H1 (cell line): ENCODE measurements around the gene TSKU. TPM values are rescaled to one million over a fixed set of nuclear protein-coding genes. Genes with fewer than 3 reads are reported as not detected.

ENCODE experiments used
- CTCF ChIA-PET: fragments of 300-600 bp; sonication (Branson Sonifier 250); formaldehyde crosslinking; loops from one replicate; lab custom pipeline; 2021; ENCODE audit not compliant: partially characterized antibody; lab: Charles Lee
- POLR2A ChIA-PET: fragments of 300-600 bp; sonication (Branson Sonifier 250); formaldehyde crosslinking; loops from one replicate; lab custom pipeline; 2021; ENCODE audit warnings: inconsistent platforms; ENCODE audit not compliant: partially characterized antibody; lab: Charles Lee
- DNase-seq, 2 experiments: peaks; one replicate each; pipeline versions ENCODE4 v3.0.0 to v3.0.0-alpha.2; 2010 to 2022; ENCODE audit warnings: low spot score in 2 of 2, low read depth in 1 of 2, mixed read lengths in 1 of 2
- FAIRE-seq: peaks from 2 replicates; lab custom pipeline; 2011; peaks lifted over from hg19 to GRCh38; lab: Jason Lieb, UNC
- H2AFZ ChIP-seq: 2 replicates; pipeline ENCODE4 v1.8.1; 2012; ENCODE audit warnings: low read length, inconsistent platforms
- H2AK5ac ChIP-seq: 2 replicates; pipeline ENCODE4 v1.6.1; 2013; ENCODE audit warnings: low read depth, low read length
- H2BK120ac ChIP-seq: replicated peaks from 2 replicates; pipeline ENCODE3; 2013; ENCODE audit warnings: low read depth, low read length, inconsistent platforms
- H2BK12ac ChIP-seq: 2 replicates; pipeline ENCODE4 v1.6.1; 2013; ENCODE audit warnings: low read depth, low read length
- H2BK15ac ChIP-seq: 2 replicates; pipeline ENCODE4 v1.6.1; 2013; ENCODE audit warnings: low read length
- H2BK20ac ChIP-seq: 2 replicates; pipeline ENCODE4 v1.6.1; 2013; ENCODE audit warnings: low read length
- H2BK5ac ChIP-seq: 2 replicates; pipeline ENCODE4 v1.6.1; 2013; ENCODE audit warnings: low read depth, low read length
- H3K14ac ChIP-seq: 2 replicates; pipeline ENCODE4 v1.6.1; 2013; ENCODE audit warnings: inconsistent platforms; ENCODE audit not compliant: insufficient read length
- H3K18ac ChIP-seq: 2 replicates; pipeline ENCODE4 v1.6.1; 2013; ENCODE audit warnings: low read length; ENCODE audit errors: extremely low read depth
- H3K23ac ChIP-seq: 2 replicates; pipeline ENCODE4 v1.6.1; 2013; ENCODE audit warnings: inconsistent platforms; ENCODE audit not compliant: insufficient read length
- H3K23me2 ChIP-seq: 2 replicates; pipeline ENCODE4 v1.6.1; 2013; ENCODE audit warnings: low read depth, low read length
- H3K27ac ChIP-seq: 2 replicates; pipeline ENCODE4 v1.6.1; 2011; ENCODE audit warnings: low read depth, low read length, inconsistent platforms
- H3K27me3 ChIP-seq, 4 experiments: replicated peaks in 1 of 4; 1 replicate in 1 of 4; 2 replicates in 3 of 4; pipeline versions ENCODE4 v1.6.1 to v1.8.1; 2011 to 2013; ENCODE audit warnings: low read length in 3 of 4, mild to moderate bottlenecking in 3 of 4, inconsistent platforms in 2 of 4, mixed read lengths in 2 of 4, moderate library complexity in 1 of 4; ENCODE audit not compliant: control insufficient read depth in 3 of 4, insufficient read depth in 3 of 4; ENCODE audit errors: extremely low read depth in 1 of 4
- H3K36me3 ChIP-seq, 4 experiments: 2 replicates each; pipeline versions ENCODE4 v1.6.1 to v1.8.1; 2011 to 2013; ENCODE audit warnings: mild to moderate bottlenecking in 4 of 4, low read length in 3 of 4, moderate library complexity in 2 of 4, control low read depth in 1 of 4, inconsistent platforms in 1 of 4; ENCODE audit not compliant: insufficient read depth in 4 of 4, control insufficient read depth in 2 of 4
- H3K4ac ChIP-seq: replicated peaks from 2 replicates; pipeline ENCODE3; 2013; ENCODE audit warnings: low read length, low read depth, mixed read lengths, inconsistent platforms; ENCODE audit not compliant: insufficient read length
- H3K4me1 ChIP-seq, 4 experiments: replicated peaks in 1 of 4; 1 replicate in 1 of 4; 2 replicates in 3 of 4; pipeline versions ENCODE4 v1.6.1 to v1.8.1; 2011 to 2013; ENCODE audit warnings: low read length in 3 of 4, inconsistent platforms in 2 of 4, mixed read lengths in 1 of 4; ENCODE audit not compliant: insufficient read depth in 4 of 4, control insufficient read depth in 3 of 4
- H3K4me2 ChIP-seq, 2 experiments: 2 replicates each; pipeline versions ENCODE4 v1.6.1 to v1.8.1; 2011 to 2013; ENCODE audit warnings: low read depth in 2 of 2, low read length in 2 of 2, control low read depth in 1 of 2, inconsistent platforms in 1 of 2, mild to moderate bottlenecking in 1 of 2; ENCODE audit not compliant: insufficient read depth in 1 of 2
- H3K4me3 ChIP-seq, 4 experiments: fragments of 200-600, 300-600 bp in 1 of 4; sonication (generic), shearing (Covaris generic), sonication (Bioruptor Twin) in 1 of 4; 2 replicates each; pipeline versions ENCODE4 v1.5.1 to v1.8.1; 2011 to 2016; ENCODE audit warnings: low read length in 4 of 4, low read depth in 3 of 4, control low read depth in 2 of 4, inconsistent platforms in 2 of 4, mild to moderate bottlenecking in 2 of 4, mixed read lengths in 1 of 4, moderate library complexity in 1 of 4; ENCODE audit not compliant: insufficient read depth in 2 of 4; ENCODE audit errors: extremely low read depth in 1 of 4
- H3K56ac ChIP-seq: replicated peaks from 2 replicates; pipeline ENCODE3; 2013; ENCODE audit warnings: low read depth, mild to moderate bottlenecking, mixed read lengths, low read length, inconsistent platforms; ENCODE audit not compliant: insufficient read length
- H3K79me1 ChIP-seq: 2 replicates; pipeline ENCODE4 v1.6.1; 2013; ENCODE audit warnings: low read depth, low read length, control low read depth
- H3K79me2 ChIP-seq, 2 experiments: 2 replicates each; pipeline versions ENCODE4 v1.6.1 to v1.8.1; 2012 to 2013; ENCODE audit warnings: low read length in 2 of 2, mild to moderate bottlenecking in 2 of 2, inconsistent platforms in 1 of 2; ENCODE audit not compliant: insufficient read depth in 2 of 2, control insufficient read depth in 1 of 2
- H3K9ac ChIP-seq, 4 experiments: replicated peaks in 1 of 4; 1 replicate in 1 of 4; 2 replicates in 3 of 4; pipeline versions ENCODE4 v1.6.1 to v1.8.1; 2011 to 2013; ENCODE audit warnings: low read depth in 3 of 4, low read length in 3 of 4, control low read depth in 2 of 4, mild to moderate bottlenecking in 2 of 4, moderate library complexity in 2 of 4, inconsistent platforms in 1 of 4; ENCODE audit errors: extremely low read depth in 1 of 4
- H3K9me3 ChIP-seq, 2 experiments: 2 replicates each; pipeline versions ENCODE4 v1.6.1 to v1.8.1; 2012 to 2013; ENCODE audit warnings: mild to moderate bottlenecking in 2 of 2, moderate library complexity in 2 of 2, control low read depth in 1 of 2, inconsistent platforms in 1 of 2, low read depth in 1 of 2, low read length in 1 of 2, mixed read lengths in 1 of 2; ENCODE audit not compliant: insufficient read depth in 2 of 2
- H4K20me1 ChIP-seq, 2 experiments: replicated peaks in 1 of 2; 2 replicates each; pipeline versions ENCODE3 to v1.8.1; 2011 to 2013; ENCODE audit warnings: inconsistent platforms in 2 of 2, low read length in 2 of 2, mild to moderate bottlenecking in 1 of 2; ENCODE audit not compliant: insufficient read depth in 2 of 2, control insufficient read depth in 1 of 2
- H4K5ac ChIP-seq: 2 replicates; pipeline ENCODE4 v1.6.1; 2013; ENCODE audit warnings: low read length, low read depth, mixed read lengths, inconsistent platforms; ENCODE audit not compliant: insufficient read length
- H4K8ac ChIP-seq: 2 replicates; pipeline ENCODE4 v1.8.0; 2013; ENCODE audit warnings: mild to moderate bottlenecking, moderate library complexity, low read length, inconsistent platforms; ENCODE audit not compliant: insufficient read depth; ENCODE audit errors: extremely low read depth
- H4K91ac ChIP-seq: replicated peaks from 2 replicates; pipeline ENCODE3; 2013; ENCODE audit warnings: low read length, mixed read lengths, inconsistent platforms; ENCODE audit not compliant: insufficient read length
- E2F6 ChIP-seq: IDR thresholded peaks from 2 replicates; pipeline ENCODE4 v1.6.1; 2012; ENCODE audit warnings: inconsistent platforms
- RNF2 ChIP-seq: fragments of 200-900, 300-1000 bp; sonication (generic); IDR thresholded peaks from 2 replicates; pipeline ENCODE4 v1.7.1; 2016; ENCODE audit warnings: borderline replicate concordance, low read depth, mild to moderate bottlenecking, antibody characterized with exemption, low read length; ENCODE audit not compliant: poor library complexity, severe bottlenecking; ENCODE audit errors: missing control alignments
- USF2 ChIP-seq: IDR thresholded peaks from 2 replicates; pipeline ENCODE4 v1.6.1; 2011; ENCODE audit warnings: low read length, improper control_type of control experiment
- WGBS, 2 experiments: shearing (Covaris generic) in 1 of 2; methylation state at CpG; one replicate each; pipeline versions ENCODE4 v1.1.6 to v1.1.7; 2013 to 2015; ENCODE audit warnings: low lambda C conversion rate in 2 of 2, mixed read lengths in 2 of 2, inconsistent platforms in 1 of 2, low coverage in 1 of 2, missing lambda C conversion rate in 1 of 2; ENCODE audit not compliant: insufficient replicate concordance in 2 of 2, insufficient coverage in 1 of 2, insufficient read length in 1 of 2; ENCODE audit errors: extremely low coverage in 1 of 2, missing lambda C conversion rate in 1 of 2; 5-methylcytosine and 5-hydroxymethylcytosine counted together
- polyA plus RNA-seq, 7 experiments: library from polyadenylated mRNA; depleted of rRNA in 3 of 7; stranded (reverse) in 5 of 7; unstranded in 2 of 7; fragments of >200 nt in 5 of 7; fragments of 200-250 nt in 2 of 7; gene quantifications; 1 replicate in 5 of 7; 2 replicates in 1 of 7; 4 replicates in 1 of 7; pipeline versions ENCODE4 v1.2.1 to v1.2.3, GENCODE V29; 2011 to 2013; ENCODE audit warnings: missing spikeins in 2 of 7, mixed read lengths in 2 of 7
- total RNA-seq: library from RNA; stranded (reverse); fragmentation: NEBNext Ultra II Directional; extraction: Animal tissue kit (Norgen Biotek cat#: 25700); gene quantifications from 2 replicates; pipeline ENCODE4 v1.2.1, GENCODE V29; 2021

The TSKU gene
- total and polyA plus RNA-seq, 2 of the 8 experiments (the other 6 are each of a cell fraction or from before 2014, with no cell fraction given): 22.8 to 28.4 TPM

- H3K9me3 ChIP-seq: no peaks in the 10 kb centered on the region
- no peak overlapping the region for H2AK5ac ChIP-seq
- WGBS, 2 experiments: 81% methylated on average over 24 of the region's 25 CpGs; no CpG with 5 or more reads in 1 of the 2 experiments
- peak overlapping the region; percentile 36; the same call in 1 of the 2 replicates for H4K8ac ChIP-seq
- H3K79me1 ChIP-seq: no peaks in the 10 kb centered on the region
- peaks cover 0 to 14% (median 5%) of the 10 kb centered on the region in 4 experiments; a peak in 6 of 7 replicates for H3K4me1 ChIP-seq
- H2BK5ac ChIP-seq: peak overlapping the region; percentile 56; the same call in 1 of the 2 replicates
- H2BK120ac ChIP-seq: no peak overlapping the region
- H4K5ac ChIP-seq: no peak overlapping the region
- H3K4me3 ChIP-seq: no peak overlapping the region
- peak overlapping the region; percentile 72 for H2AFZ ChIP-seq
- H3K23ac ChIP-seq: no peak overlapping the region
- ChIA-PET CTCF (interaction anchor here (0.8 to 1.6 kb wide), 7 partner anchors 9 to 166 kb away, joined by 3 to 7 read pairs (median 4); no protein-coding TSS in a partner anchor), POLR2A (interaction anchor here (1.2 to 1.6 kb wide), 3 partner anchors 22 to 46 kb away, joined by 3 to 4 read pairs (median 3); no protein-coding TSS in a partner anchor)
- no peaks in the 10 kb centered on the region for H3K27me3 ChIP-seq
- H3K23me2 ChIP-seq: no peaks in the 10 kb centered on the region
- H3K14ac ChIP-seq: no peak overlapping the region
- no peak overlapping the region for H3K4ac ChIP-seq
- no peak overlapping the region for H3K4me2 ChIP-seq
- H3K36me3 ChIP-seq: no peaks in the 10 kb centered on the region
- 0 out of 2 replicates have a peak overlapping the region, but pooled peaks have one; percentile 34 for H2BK20ac ChIP-seq
- H3K18ac ChIP-seq: peak overlapping the region; percentile 57
- no peak overlapping the region for H3K27ac ChIP-seq
- no peak for DNase-seq
- H3K56ac ChIP-seq: no peak overlapping the region
- peak overlapping the region; percentile 80; the same call in 1 of the 2 replicates for H2BK12ac ChIP-seq
- H3K9ac ChIP-seq: no peak overlapping the region
- H4K91ac ChIP-seq: peak overlapping the region; percentile 29
- no peaks in the 10 kb centered on the region for H4K20me1 ChIP-seq
- H3K79me2 ChIP-seq: no peaks in the 10 kb centered on the region
- H2BK15ac ChIP-seq: 0 out of 2 replicates have a peak overlapping the region, but pooled peaks have one; percentile 66
- no peak for FAIRE-seq
- TF ChIP-seq RNF2 (no peak), USF2 (no peak), E2F6 (no peak)
Measured at GRCh38 chr11:76752321-76753143, 30.6 kb upstream of the TSKU start.
